ENCODE measurements around the gene DYNC1LI1. TPM values are rescaled to one million over a fixed set of nuclear protein-coding genes. Genes with fewer than 3 reads are reported as not detected.

Gene DYNC1LI1
- total and polyA plus RNA-seq, 2 donors (not counting 1 experiment from before 2014, with no cell fraction given), result 15.0 to 38.8 TPM

GRCh38 chr3:32597656-32598055 lies 27.0 kb upstream of the DYNC1LI1 start:
- no peak for DNase-seq
- H2AFZ ChIP-seq (ENCODE audit: insufficient read depth, low read depth, low read length, poor library complexity, severe bottlenecking), result no peak overlapping the region
- Mint-ChIP-seq H3K9me3 (ENCODE audit: insufficient read depth) (no peaks in the 10 kb centered on the region), H3K27me3 (peaks cover 42% of the 10 kb centered on the region), H3K4me3 (no peak overlapping the region), H3K27ac (no peak overlapping the region), H3K4me1 (no peaks in the 10 kb centered on the region)
- no peaks in the 10 kb centered on the region for H3K9me3 ChIP-seq (ENCODE audit: control extremely low read depth in 1 of 3, control insufficient read depth in 2 of 3, insufficient read depth in 1 of 3, low read length in 2 of 3)
- H3K9ac ChIP-seq (ENCODE audit: low read length), result no peak overlapping the region
- H3K79me2 ChIP-seq (ENCODE audit: control insufficient read depth, insufficient read depth, low read length), result no peaks in the 10 kb centered on the region
- intact Hi-C loops (cut with micrococcal nuclease), result no loop called here
- H3K27me3 ChIP-seq (replicated peaks in 1 of 4; ENCODE audit: control extremely low read depth in 1 of 4, control insufficient read depth in 3 of 4, insufficient read depth in 4 of 4, low read length in 3 of 4), result peaks cover 0 to 4% (median 1%) of the 10 kb centered on the region in 4 experiments
- no peak for ATAC-seq (ENCODE audit: low read depth)
- no peaks in the 10 kb centered on the region for H3K36me3 ChIP-seq (replicated peaks in 1 of 2; ENCODE audit: control extremely low read depth in 1 of 2, control insufficient read depth in 1 of 2, extremely low read depth in 1 of 2, insufficient read depth in 2 of 2, low read length in 1 of 2)
- no peak overlapping the region for H3K4me3 ChIP-seq (ENCODE audit: control extremely low read depth in 1 of 5, extremely low read depth in 1 of 5, insufficient read depth in 1 of 5, low read depth in 2 of 5, low read length in 4 of 5)
- no peaks in the 10 kb centered on the region for H3K4me1 ChIP-seq (ENCODE audit: control insufficient read depth in 2 of 2, insufficient read depth in 2 of 2, low read length in 2 of 2)
- no peak overlapping the region for H3K4me2 ChIP-seq (replicated peaks; ENCODE audit: low read depth, low read length, poor library complexity, severe bottlenecking)
- POLR2A ChIA-PET, result no interaction called here
- H4K20me1 ChIP-seq (ENCODE audit: control insufficient read depth, insufficient read depth, low read length, poor library complexity, severe bottlenecking), result no peaks in the 10 kb centered on the region
- CTCF ChIA-PET, result no interaction called here
- no peak overlapping the region for H3K27ac ChIP-seq (ENCODE audit: low read length in 2 of 2)
- TF ChIP-seq EZH2 (IDR thresholded peaks at IDR 0.05; ENCODE audit: borderline replicate concordance, insufficient read depth, low read depth, low read length, poor library complexity, severe bottlenecking), result no peak
- TF ChIP-seq CTCF (IDR thresholded peaks at IDR 0.05), result no peak
- no CpG with 5 or more reads among the region's 2 CpGs for WGBS (ENCODE audit: insufficient coverage)

GRCh38 chr3:32596909-32597369 lies 26.3 kb upstream of the DYNC1LI1 start:
- CTCF ChIA-PET, result no interaction called here
- WGBS (ENCODE audit: insufficient coverage), result 100% methylated on average over 1 of the region's 8 CpGs
- POLR2A ChIA-PET, result no interaction called here
- no peaks in the 10 kb centered on the region for H4K20me1 ChIP-seq (ENCODE audit: control insufficient read depth, insufficient read depth, low read length, poor library complexity, severe bottlenecking)
- TF ChIP-seq EZH2 (IDR thresholded peaks at IDR 0.05; ENCODE audit: borderline replicate concordance, insufficient read depth, low read depth, low read length, poor library complexity, severe bottlenecking) (no peak), CTCF (IDR thresholded peaks at IDR 0.05) (no peak)
- peaks cover 0 to 4% (median 1%) of the 10 kb centered on the region in 4 experiments for H3K27me3 ChIP-seq (replicated peaks in 1 of 4; ENCODE audit: control extremely low read depth in 1 of 4, control insufficient read depth in 3 of 4, insufficient read depth in 4 of 4, low read length in 3 of 4)
- H3K36me3 ChIP-seq (replicated peaks in 1 of 2; ENCODE audit: control extremely low read depth in 1 of 2, control insufficient read depth in 1 of 2, extremely low read depth in 1 of 2, insufficient read depth in 2 of 2, low read length in 1 of 2), result no peaks in the 10 kb centered on the region
- no peak overlapping the region for H3K27ac Mint-ChIP-seq
- H2AFZ ChIP-seq (ENCODE audit: insufficient read depth, low read depth, low read length, poor library complexity, severe bottlenecking), result no peak overlapping the region
- H3K79me2 ChIP-seq (ENCODE audit: control insufficient read depth, insufficient read depth, low read length), result no peaks in the 10 kb centered on the region
- no peak overlapping the region for H3K4me2 ChIP-seq (replicated peaks; ENCODE audit: low read depth, low read length, poor library complexity, severe bottlenecking)
- no peaks in the 10 kb centered on the region for H3K9me3 ChIP-seq (ENCODE audit: control extremely low read depth in 1 of 3, control insufficient read depth in 2 of 3, insufficient read depth in 1 of 3, low read length in 2 of 3)
- no peak for ATAC-seq (ENCODE audit: low read depth)
- H3K27me3 Mint-ChIP-seq, result peaks cover 37% of the 10 kb centered on the region
- no peaks in the 10 kb centered on the region for H3K9me3 Mint-ChIP-seq (ENCODE audit: insufficient read depth)
- no peak overlapping the region for H3K4me3 ChIP-seq (ENCODE audit: control extremely low read depth in 1 of 5, extremely low read depth in 1 of 5, insufficient read depth in 1 of 5, low read depth in 2 of 5, low read length in 4 of 5)
- H3K4me1 Mint-ChIP-seq, result no peaks in the 10 kb centered on the region
- no peak overlapping the region for H3K27ac ChIP-seq (ENCODE audit: low read length in 2 of 2)
- H3K9ac ChIP-seq (ENCODE audit: low read length), result no peak overlapping the region
- intact Hi-C loops (cut with micrococcal nuclease), result no loop called here
- H3K4me1 ChIP-seq (ENCODE audit: control insufficient read depth in 2 of 2, insufficient read depth in 2 of 2, low read length in 2 of 2), result no peaks in the 10 kb centered on the region
- no peak for DNase-seq
- no peak overlapping the region for H3K4me3 Mint-ChIP-seq

Data from B cell (primary cell).